Stomach (tissue), 9 donors: ENCODE results near the gene KCNK10. TPM values are rescaled to one million over a fixed set of nuclear protein-coding genes. Genes with fewer than 3 reads are reported as not detected.

ENCODE experiments used
- DNase-seq, 2 donors: peaks; one replicate each; pipeline versions ENCODE4 v3.0.0 to v3.0.0-alpha.2; 2013 to 2019
- H3K27ac ChIP-seq, 5 donors: fragments of 200-600 bp in 4 of 5; sonication (generic) in 4 of 5; one replicate each; pipeline ENCODE4 v1.5.1; 2013 to 2019; ENCODE audit warnings: mild to moderate bottlenecking in 1 of 5, moderate library complexity in 1 of 5
- H3K27me3 ChIP-seq, 3 donors: fragments of 200-600 bp; sonication (generic); one replicate each; pipeline ENCODE4 v1.5.1; 2017 to 2019; ENCODE audit warnings: mixed run types in 1 of 3
- H3K36me3 ChIP-seq, 4 donors: fragments of 200-600 bp; sonication (generic); 1 replicate in 3 of 4; 2 replicates in 1 of 4; pipeline ENCODE4 v1.5.1; 2016 to 2019
- H3K4me1 ChIP-seq, 4 donors: fragments of 200-600 bp; sonication (generic); one replicate each; pipeline ENCODE4 v1.5.1; 2016 to 2019
- H3K4me3 ChIP-seq, 4 donors: fragments of 200-600 bp; sonication (generic) in 3 of 4; one replicate each; pipeline ENCODE4 v1.5.1; 2016 to 2019; ENCODE audit warnings: mild to moderate bottlenecking in 1 of 4
- H3K9me3 ChIP-seq, 4 donors: fragments of 200-600 bp; sonication (generic); one replicate each; pipeline ENCODE4 v1.5.1; 2016 to 2019
- EP300 ChIP-seq: sonication (generic); formaldehyde crosslinking; IDR thresholded peaks from one replicate; pipeline ENCODE4 v1.6.1; 2017; ENCODE audit warnings: antibody characterized with exemption
- POLR2A ChIP-seq, 4 donors: fragments of 450-650 bp; IDR thresholded peaks; one replicate each; pipeline ENCODE4 v1.6.1; 2016; ENCODE audit warnings: antibody characterized with exemption in 4 of 4, control low read depth in 2 of 4, mild to moderate bottlenecking in 1 of 4, moderate library complexity in 1 of 4
- POLR2AphosphoS5 ChIP-seq, 3 donors: sonication (generic); formaldehyde crosslinking; IDR thresholded peaks; one replicate each; pipeline ENCODE4 v1.6.1; 2016; ENCODE audit warnings: antibody characterized with exemption in 3 of 3
- WGBS, 5 donors: extraction: QIAGEN DNeasy Blood & Tissue Kit in 3 of 5; methylation state at CpG; one replicate each; pipeline versions ENCODE4 v1.1.5 to v1.1.7; 2013 to 2018; 5-methylcytosine and 5-hydroxymethylcytosine counted together
- intact Hi-C: fragments of 100-400 bp; cut with DNase I; formaldehyde crosslinking; loops from one replicate; pipeline ENCODE4 v1.15.1; 2023; ENCODE audit warnings: low total_unique reads
- polyA plus RNA-seq, 3 donors: library from polyadenylated mRNA; stranded (reverse); fragments of 200-250 nt; gene quantifications; one replicate each; pipeline ENCODE4 v1.2.3, GENCODE V29; 2013
- total RNA-seq, 5 donors: library from RNA; depleted of rRNA; stranded (reverse); fragments of >200 nt; gene quantifications; one replicate each; pipeline versions ENCODE4 v1.1.0 to v1.2.3, GENCODE V29; 2014 to 2016
- donor health status: healthy with polysubstance abuse.
- donor health status: Bipolar disorder and iron deficiency.
- donor health status: healthy.

KCNK10 gene
- total and polyA plus RNA-seq, 8 donors = 0.06 to 8.7 (median 1.0) TPM; not detected in 1

DNA sequence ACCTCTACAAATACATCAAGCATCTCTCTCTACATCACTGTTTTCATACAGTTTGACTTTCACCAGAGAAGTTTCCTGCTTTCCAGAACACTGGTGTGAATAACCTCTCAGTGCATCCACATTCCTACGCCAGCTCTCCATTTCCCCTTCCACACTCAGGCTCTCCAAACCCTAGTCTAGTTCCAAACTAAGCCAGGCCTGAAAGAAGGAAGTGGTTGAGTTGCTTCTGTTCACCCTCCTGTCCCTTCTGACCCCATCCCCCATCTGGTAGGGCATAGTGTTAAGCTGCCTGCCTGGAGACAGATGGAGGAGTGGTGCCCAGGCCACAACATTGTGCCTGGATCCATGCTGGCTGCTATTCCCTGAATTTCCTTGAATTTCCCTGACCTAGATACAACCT is 185.7 kb downstream of the KCNK10 start:
- intact Hi-C loops = no loop called here
- Histone ChIP-seq H3K4me1 (no peaks in the 10 kb centered on the region), H3K27me3 (no peaks in the 10 kb centered on the region), H3K4me3 (no peak overlapping the region), H3K27ac (no peak overlapping the region), H3K9me3 (peaks cover 0 to 7% (median 3%) of the 10 kb centered on the region in 4 donors), H3K36me3 (no peaks in the 10 kb centered on the region)
- no peak for DNase-seq
- TF ChIP-seq POLR2A (IDR thresholded peaks at IDR 0.05) (no peak), EP300 (no peak), POLR2AphosphoS5 (IDR thresholded peaks at IDR 0.05) (no peak)
- WGBS, 5 donors = 90 to 96% (median 93%) methylated on average over 1 of the region's 1 CpG

Other genes with a start within 250 kb of the KCNK10 start
- gene SPATA7, start 62.4 kb upstream of the KCNK10 start, total RNA-seq = 10 to 100 TPM in 4 of 5 donors, under 1 TPM in 1; 0.58 to 30.3 (median 20.9) TPM
- 10 to 100 TPM in 1 of 3 donors, 1 to 10 TPM in 2; 4.5 to 25.5 (median 5.0) TPM for gene SPATA7, start 62.4 kb upstream of the KCNK10 start, polyA plus RNA-seq
- gene PTPN21, start 231.7 kb upstream of the KCNK10 start, total RNA-seq = 10 to 100 TPM; 18.3 to 63.0 (median 20.0) TPM
- gene PTPN21, start 231.7 kb upstream of the KCNK10 start, polyA plus RNA-seq = 10 to 100 TPM in 1 of 3 donors, 1 to 10 TPM in 2; 3.5 to 11.3 (median 9.3) TPM
- gene ZC3H14, start 239.8 kb upstream of the KCNK10 start, total RNA-seq = 10 to 100 TPM; 61.3 to 83.9 (median 67.8) TPM
- gene ZC3H14, start 239.8 kb upstream of the KCNK10 start, polyA plus RNA-seq = 10 to 100 TPM; 18.0 to 24.4 (median 18.7) TPM